H7 (cell line): ENCODE measurements around the gene CDON. TPM values are rescaled to one million over a fixed set of nuclear protein-coding genes. Genes with fewer than 3 reads are reported as not detected.

Experiments
- DNase-seq: peaks from one replicate; pipeline ENCODE4 v3.0.0; 2012
- H3K27me3 ChIP-seq: 2 replicates; pipeline ENCODE4 v1.6.0; 2011; ENCODE audit warnings: mild to moderate bottlenecking, low read length; ENCODE audit not compliant: control insufficient read depth, insufficient read depth
- H3K36me3 ChIP-seq: replicated peaks from 2 replicates; pipeline ENCODE4 v1.5.1; 2011; ENCODE audit warnings: low read length; ENCODE audit not compliant: control insufficient read depth, insufficient read depth
- H3K4me3 ChIP-seq: 2 replicates; pipeline ENCODE4 v1.5.1; 2011; ENCODE audit warnings: low read depth, mild to moderate bottlenecking, control low read depth, low read length, moderate library complexity; ENCODE audit not compliant: insufficient read depth
- total RNA-seq: library from RNA; depleted of rRNA; stranded (reverse); fragments of >200 nt; shearing (Covaris generic); gene quantifications from 2 replicates; pipeline ENCODE4 v1.2.3, GENCODE V29; 2014

Gene CDON
- total RNA-seq, 1 experiment from 2014 or later: 22.7 TPM

DNA sequence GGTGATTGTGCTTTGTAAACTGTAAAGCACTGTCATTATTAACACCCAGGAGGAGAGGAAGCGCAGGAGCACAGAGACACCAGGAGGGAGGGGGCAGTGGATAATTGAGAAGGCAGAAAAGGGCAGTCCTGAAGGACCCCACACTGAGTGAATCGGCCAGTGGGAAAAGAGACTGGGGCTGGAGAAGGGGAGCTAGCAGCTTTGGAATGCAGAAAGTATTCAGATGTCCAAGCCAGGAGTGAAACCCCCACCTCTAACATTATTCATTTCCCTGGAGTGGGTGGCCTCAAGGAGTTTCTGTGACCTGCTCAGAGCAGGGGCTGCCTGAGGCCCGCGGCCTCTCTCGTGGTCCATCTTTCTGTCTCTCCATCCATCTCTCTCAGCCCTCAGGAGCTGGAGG is 38.0 kb upstream of the CDON start:
- no peak overlapping the region for H3K4me3 ChIP-seq
- no peaks in the 10 kb centered on the region for H3K36me3 ChIP-seq
- no peaks in the 10 kb centered on the region for H3K27me3 ChIP-seq
- DNase-seq: no peak

DNA sequence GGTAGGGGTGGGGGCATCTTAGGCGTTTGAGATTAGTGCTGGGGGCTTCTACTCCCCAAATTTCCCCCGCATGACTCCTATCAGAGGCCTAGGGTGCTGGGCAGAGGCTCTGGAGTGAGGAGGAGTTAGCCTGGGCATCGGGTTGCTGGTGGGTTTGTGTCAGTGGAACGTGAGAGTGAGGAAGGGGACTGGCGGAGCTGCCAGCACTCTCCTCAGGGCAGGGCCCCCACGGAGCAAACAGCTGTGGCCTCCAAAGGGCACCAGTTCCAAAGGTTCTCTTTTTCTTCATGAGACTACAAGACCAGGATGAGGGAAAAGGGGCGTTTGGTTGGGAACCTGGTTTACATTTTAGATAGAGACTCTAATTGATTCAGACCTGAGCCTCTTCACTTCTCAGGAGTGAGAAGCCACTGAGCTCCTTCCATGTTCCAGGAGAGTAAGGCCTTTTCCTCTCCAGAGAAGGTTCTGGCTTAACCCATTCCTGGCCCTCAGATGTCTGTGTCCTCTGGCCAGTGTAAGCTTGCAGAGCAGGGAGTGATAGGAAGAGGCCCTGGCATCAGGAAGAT is 35.6 kb upstream of the CDON start:
- DNase-seq: no peak
- no peaks in the 10 kb centered on the region for H3K36me3 ChIP-seq
- no peak overlapping the region for H3K4me3 ChIP-seq
- H3K27me3 ChIP-seq: no peaks in the 10 kb centered on the region

DNA sequence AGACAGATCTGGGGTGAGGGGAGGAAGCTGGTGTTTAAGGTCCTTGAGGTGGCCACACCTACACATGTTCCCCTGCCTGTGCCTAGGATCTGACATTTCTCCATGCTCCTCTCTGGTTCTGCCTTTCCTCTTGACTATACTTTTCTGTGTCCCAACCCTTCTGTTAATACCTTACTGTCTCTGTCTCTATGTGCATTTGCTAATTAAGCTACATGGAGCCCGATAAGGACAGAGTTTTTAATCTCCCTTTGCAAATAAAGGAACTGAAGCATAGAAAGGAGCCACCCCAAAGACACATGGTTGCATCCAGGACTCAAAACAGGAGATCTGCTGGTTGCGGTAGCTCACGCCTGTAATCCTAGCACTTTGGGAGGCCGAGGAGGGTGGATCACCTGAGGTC is 33.1 kb upstream of the CDON start:
- Histone ChIP-seq H3K27me3 (no peaks in the 10 kb centered on the region), H3K4me3 (no peak overlapping the region), H3K36me3 (no peaks in the 10 kb centered on the region)
- DNase-seq: peak; percentile 6

DNA sequence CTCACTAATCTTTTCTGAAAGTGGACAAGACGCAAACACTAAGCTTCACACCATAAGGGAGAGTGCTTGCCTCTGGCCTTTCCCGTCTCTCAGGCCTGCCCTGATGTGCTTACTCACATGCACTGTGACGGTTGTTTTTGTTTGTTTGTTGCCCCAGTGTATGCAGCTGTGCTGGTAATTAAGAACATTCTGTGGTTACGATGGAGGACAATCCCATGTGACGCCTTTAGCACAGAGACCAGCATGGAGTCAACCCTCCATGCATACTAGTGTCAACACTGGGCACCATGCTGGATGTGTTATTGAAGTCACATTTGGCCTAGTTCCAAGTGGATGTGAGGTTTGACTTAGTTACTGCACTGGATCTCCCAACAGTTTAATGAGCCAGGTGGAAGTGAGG is 27.8 kb upstream of the CDON start:
- DNase-seq: no peak
- H3K36me3 ChIP-seq: no peaks in the 10 kb centered on the region
- H3K27me3 ChIP-seq: no peaks in the 10 kb centered on the region
- no peak overlapping the region for H3K4me3 ChIP-seq

DNA sequence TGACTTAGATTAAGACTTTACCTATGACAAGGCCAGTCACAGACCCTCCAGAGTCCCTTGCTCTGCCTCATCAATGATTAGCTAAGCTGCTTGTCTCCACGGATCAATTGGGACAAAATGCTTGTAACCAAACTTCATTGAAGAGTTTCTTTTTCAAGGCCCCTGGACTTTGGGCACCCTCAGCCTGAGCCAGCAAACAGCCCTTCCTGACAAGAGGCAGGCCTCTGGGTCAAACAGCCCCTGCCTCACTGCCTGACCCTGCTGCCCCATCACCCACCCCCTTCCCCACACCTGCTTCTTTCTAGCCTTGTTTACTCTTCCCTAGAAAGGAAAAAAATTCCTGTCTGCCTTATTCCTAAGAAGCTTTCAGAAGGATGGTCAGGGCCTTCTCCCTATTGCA is 26.3 kb upstream of the CDON start:
- no peak overlapping the region for H3K4me3 ChIP-seq
- H3K27me3 ChIP-seq: no peaks in the 10 kb centered on the region
- H3K36me3 ChIP-seq: no peaks in the 10 kb centered on the region
- peak; percentile 43 for DNase-seq

DNA sequence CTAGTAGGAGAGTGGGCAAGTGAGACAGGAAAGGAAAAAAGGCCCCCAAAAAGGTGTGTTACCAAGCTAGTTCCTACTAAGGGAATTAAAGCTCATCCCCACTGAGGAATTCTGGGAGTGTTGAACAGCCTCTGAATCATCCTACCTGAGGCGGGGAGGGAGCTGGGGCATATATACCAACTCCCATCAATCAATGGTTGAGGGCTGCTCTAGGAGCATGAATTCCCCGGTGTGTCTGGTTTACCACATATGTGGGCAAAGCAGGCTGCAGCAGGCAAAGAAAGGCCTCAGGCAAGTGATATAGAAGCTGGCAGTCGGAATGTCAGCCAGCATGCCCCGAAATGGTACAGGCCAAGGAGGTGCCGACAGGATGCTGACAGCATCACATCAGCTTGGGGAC is 23.6 kb upstream of the CDON start:
- Histone ChIP-seq H3K4me3 (no peak overlapping the region), H3K36me3 (no peaks in the 10 kb centered on the region), H3K27me3 (no peaks in the 10 kb centered on the region)
- no peak for DNase-seq

DNA sequence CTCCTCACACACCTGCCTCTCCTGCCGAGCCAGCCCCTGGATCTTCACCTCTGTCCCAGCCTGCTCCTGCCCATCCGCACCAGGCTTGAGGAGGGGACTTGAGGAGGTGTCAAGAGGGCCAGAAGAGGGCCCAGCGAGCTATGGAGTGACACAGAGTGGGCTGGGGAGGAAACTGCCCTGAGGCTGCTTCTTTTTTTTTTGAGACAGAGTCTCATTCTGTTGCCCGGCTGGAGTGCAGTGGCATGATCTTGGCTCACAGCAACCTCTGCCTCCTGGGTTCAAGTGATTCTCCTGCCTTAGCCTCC is 21.9 kb upstream of the CDON start:
- H3K4me3 ChIP-seq: no peak overlapping the region
- no peaks in the 10 kb centered on the region for H3K27me3 ChIP-seq
- no peaks in the 10 kb centered on the region for H3K36me3 ChIP-seq
- no peak for DNase-seq

DNA sequence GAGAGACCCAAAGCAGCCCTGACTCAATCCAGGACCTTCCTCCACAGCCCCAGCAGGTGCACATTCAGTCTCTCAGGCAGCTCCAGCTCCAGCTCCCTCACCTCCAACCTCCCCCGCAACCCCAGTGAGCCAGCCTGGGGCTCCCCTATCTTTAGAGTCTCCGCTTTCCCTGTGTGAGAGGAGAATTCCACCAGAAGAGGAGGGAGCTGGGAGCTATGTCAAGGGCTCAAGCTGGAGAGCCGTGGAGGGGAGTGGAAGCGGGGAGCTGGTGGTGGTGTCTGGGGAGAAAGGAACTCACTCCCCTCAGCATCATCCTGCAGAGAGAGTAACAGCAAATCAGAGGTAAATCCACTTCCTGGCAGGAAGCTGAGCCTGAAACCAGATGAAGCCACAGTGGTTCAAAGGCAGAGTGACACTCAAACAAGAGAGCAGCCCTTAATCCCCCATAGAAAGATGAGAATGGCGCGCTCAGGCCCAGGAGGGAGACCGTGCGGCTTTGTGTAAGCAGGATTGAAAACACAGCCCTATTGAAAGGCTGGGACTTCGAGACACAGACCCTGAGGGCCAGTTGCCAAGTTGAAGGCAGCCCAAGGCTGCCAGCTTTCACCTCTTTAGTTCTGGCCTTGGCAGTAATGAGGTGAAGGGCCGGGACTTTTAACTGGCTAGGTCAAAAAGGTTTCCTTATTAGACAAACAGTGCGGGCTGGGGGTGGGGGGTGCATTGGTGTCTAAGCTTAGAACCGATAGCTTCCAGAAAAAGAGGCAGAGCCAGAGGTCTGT is 21.4 kb upstream of the CDON start:
- DNase-seq: no peak
- no peak overlapping the region for H3K4me3 ChIP-seq
- no peaks in the 10 kb centered on the region for H3K27me3 ChIP-seq
- H3K36me3 ChIP-seq: no peaks in the 10 kb centered on the region

DNA sequence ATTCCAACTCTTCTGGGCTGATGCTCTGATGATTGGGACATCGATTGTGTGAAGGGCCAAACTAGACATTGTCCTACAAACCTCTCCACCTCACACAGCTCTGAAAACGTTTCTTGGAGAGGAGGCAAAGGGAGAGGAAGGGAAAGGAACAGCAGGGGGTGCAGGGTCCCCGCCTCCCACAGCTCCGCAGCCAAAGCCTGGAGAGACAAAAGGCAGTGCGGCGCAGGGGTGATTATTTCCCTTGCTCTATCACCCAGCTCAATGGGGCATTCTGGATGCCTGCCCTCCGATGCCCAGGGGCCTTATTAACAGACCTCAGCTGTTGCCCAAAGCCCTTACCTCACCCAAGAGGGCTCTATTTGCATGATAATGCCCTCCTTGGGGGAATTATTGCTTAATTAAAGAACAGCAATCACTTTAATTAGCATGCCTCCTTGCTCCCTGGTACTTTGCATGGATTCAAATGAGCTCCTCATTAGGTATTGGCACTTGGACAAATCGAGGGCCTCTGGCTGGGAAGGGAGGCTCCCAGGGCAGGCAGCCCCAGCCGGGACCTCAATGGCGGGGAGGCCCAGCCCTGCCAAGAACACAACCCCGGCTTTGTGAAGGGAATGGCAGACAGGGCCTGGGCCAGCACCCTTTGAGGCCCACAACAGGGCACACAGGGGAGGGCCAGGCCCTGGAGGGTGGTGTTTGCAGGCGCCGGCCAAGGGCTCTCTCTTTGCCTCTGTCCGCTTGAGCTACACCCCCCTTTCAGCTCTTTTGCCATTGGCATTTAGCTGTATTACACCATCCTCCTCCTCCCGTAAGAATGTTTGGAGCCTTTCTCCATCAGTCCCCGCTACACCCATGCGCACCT is 19.8 kb upstream of the CDON start:
- Histone ChIP-seq H3K27me3 (no peaks in the 10 kb centered on the region), H3K4me3 (no peak overlapping the region), H3K36me3 (no peaks in the 10 kb centered on the region)
- peak; percentile 83 for DNase-seq

DNA sequence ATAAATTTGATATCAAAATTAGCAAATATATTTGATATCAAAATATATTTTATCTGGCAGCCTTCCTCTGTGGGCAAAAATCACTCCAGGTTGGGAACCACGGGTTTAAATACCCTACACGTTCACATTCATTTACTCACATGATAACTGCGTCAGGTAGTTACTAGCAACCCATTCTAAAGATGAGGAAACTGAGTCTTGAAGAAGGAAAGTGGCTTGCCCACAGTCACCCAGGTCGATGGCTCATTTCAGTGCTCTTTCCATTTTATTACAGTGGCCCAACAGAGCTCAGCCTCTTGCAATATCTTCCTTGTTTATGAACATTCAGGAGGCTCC is 19.2 kb upstream of the CDON start:
- H3K4me3 ChIP-seq: no peak overlapping the region
- H3K27me3 ChIP-seq: no peaks in the 10 kb centered on the region
- no peak for DNase-seq
- H3K36me3 ChIP-seq: no peaks in the 10 kb centered on the region

DNA sequence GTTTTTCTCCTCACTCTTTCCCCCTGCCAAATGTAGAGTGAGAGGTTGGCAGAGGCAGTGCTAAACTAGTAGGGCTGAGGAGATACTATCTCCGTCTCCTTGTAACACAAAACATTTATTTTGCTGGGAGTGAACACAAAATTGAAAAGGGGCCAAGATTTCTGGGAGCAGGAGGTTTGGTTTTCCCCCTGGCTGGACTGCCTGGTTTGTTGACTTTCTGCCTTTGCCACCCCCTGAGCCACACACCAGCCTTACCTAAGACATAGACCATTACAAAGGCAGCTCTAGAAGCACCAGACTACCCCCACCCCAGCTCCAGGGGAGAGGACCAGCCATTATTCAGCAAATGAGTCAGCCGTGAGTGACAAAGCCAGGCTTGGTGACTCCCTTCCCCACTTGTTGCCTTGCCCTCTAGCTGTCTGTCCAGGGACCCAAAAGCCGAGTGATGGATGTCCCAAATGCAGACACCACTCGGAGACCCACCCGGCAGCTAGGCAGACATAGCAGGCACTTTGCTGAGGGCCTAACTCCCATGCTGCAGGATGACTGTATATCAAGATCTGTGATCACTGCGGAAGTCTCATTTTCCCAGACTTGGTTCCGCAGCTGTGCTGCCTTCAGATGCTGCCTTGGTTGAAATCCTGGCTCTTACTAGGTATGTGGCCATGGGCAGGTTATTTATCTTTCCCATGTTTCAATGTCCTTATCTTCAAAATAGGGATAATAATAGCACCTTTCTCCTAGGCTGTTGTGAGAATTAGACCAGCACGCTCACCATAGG is 17.7 kb upstream of the CDON start:
- Histone ChIP-seq H3K36me3 (no peaks in the 10 kb centered on the region), H3K27me3 (no peaks in the 10 kb centered on the region), H3K4me3 (no peak overlapping the region)
- no peak for DNase-seq

DNA sequence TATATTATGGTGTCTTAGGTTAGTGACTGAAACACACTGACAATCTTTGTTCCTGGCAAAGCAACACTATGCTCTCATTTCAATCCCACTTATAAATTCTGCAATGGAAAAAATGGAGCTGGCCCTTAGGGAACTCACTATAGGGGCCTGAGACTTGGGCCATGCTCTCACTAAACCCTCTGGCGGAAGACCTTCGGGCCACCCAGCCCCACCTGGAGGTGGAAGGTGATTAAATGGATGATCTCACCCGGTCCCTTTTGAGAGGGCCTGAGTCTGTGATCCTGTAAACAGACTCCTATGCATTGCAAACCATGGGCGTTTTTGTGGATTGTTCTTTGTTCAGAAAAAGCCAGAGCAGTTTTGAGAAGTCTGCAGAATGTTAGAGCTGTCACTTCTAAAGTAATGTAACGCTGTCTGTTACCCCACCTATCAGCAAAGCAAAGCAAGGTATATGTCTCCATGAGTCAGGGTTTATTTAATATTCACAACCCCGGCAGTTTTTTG is 17.0 kb upstream of the CDON start:
- DNase-seq: peak; percentile 68
- no peaks in the 10 kb centered on the region for H3K27me3 ChIP-seq
- H3K4me3 ChIP-seq: no peak overlapping the region
- H3K36me3 ChIP-seq: no peaks in the 10 kb centered on the region

DNA sequence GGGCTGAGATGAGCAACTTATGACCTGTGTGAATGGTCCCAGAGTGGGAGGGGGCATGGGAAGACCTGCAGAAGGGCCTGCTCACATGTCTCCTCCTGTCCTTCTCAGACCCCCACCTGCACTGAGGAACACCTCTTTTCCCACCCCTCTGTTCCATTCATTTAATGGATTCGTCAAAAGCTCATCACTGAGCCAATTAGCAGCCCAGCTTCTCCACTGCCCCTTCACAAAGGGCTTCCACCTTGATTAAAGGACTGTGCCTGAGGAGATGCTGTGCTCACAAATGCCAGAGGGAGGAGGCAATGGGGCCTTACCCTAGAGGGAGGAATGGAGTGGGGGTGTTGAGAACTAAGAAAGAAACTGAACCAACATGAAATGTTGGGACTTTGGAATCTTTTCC is 14.0 kb upstream of the CDON start:
- Histone ChIP-seq H3K27me3 (no peaks in the 10 kb centered on the region), H3K36me3 (no peaks in the 10 kb centered on the region), H3K4me3 (no peak overlapping the region)
- DNase-seq: no peak

DNA sequence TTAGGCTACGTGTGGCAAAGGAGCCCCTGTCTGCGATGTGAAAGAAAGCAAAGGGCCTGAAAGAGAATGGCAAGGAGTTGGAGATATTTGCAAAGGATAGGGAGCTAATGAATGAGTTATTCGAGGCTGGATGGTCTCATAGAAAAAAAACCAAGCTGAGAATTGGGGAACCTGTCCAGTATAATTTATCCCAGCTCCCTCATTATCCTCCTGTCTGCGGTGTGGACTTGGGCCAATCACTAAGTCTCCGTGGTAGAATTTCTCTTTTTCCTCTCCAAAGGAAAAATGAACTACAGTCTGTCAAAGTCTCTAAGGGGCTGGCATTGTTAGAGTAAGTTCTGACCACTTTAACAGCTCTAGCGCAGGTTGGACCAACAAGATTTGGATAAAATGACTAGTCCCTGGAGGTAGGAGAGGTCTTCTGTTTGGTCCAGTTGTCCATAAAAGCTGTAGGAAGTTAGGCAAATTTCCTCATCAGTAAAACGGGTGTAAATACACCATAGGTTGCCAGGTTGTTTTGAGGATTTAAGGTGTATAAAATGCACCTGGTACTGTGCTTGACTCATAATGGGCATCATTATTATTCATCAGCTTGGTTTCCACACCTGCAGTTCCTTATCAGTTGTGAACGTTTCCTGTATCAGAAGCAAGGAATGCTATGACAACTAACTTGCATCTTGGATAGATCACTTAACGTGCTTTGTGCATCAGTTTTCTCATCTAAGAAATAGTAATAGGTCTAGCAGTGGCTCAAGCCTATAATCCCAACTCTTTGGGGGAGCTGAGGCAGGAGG is 10.3 kb upstream of the CDON start:
- DNase-seq: no peak
- no peak overlapping the region for H3K4me3 ChIP-seq
- no peaks in the 10 kb centered on the region for H3K27me3 ChIP-seq
- H3K36me3 ChIP-seq: no peaks in the 10 kb centered on the region
